VCaP (cell line): ENCODE results near the gene CUL1.
"Not testable (repeated sequence)": the region's sequence is repeated elsewhere in the genome, so short reads cannot be mapped to it uniquely, and the experiment has no call there.

Source experiments
- H3K27ac ChIP-seq: fragments of 450-650 bp; 2 replicates; pipeline ENCODE4 v1.5.1; 2017
- CTCF ChIP-seq: fragments of 450-650 bp; conservative IDR thresholded peaks from 2 replicates; pipeline ENCODE4 v1.5.1; 2017; ENCODE audit warnings: mild to moderate bottlenecking, moderate library complexity

CUL1 gene

DNA sequence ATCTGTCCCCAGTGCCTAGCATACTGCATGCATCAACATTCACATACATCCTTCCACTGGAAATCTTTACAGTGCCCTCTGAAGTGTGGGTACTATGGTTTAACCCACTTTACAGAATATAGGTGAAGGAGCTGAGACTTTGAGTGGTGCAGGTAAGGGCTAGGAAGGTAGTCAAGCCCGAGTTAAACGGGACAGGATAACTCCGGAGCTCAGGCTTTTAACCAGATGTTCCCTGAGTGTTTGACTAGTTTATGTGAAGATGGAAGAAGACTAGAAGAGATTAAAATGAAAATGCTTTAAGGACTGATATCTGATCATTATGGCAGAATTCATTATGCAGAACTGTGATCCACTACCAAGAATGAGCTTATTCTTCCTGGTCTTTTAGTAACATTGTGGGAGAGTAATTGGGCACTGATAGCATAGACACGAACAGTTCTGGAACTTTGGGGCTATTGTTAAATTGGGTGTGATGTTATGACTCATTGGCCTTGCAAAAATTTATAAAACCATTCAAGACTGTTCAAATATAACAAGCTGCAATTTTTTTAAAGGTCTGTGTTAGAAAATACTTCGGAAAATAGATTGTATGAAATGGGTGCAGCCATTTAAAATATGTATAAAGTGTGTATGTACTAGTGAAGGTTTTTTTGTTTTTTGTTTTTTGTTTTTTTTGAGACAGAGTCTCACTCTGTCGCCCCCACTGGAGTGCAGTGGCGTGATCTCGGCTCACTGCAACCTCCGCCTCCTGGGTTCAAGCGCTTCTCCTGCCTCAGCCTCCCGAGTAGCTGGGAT is 4.4 kb downstream of the CUL1 start:
- no peak overlapping the region for H3K27ac ChIP-seq
- TF ChIP-seq CTCF: no peak

DNA sequence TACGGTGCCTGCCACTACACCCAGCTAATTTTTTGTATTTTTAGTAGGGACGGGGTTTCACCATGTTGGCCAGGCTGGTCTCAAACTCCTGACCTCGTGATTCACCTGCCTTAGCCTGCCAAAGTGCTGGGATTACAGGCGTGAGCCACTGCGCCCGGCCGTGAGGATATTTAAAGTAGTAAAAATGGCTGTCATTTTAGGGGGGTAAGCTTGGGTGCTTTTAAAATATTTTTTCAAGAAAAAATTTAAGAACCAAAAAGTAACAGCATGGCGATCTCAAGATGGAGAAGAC is 4.9 kb downstream of the CUL1 start:
- not testable (repeated sequence) for H3K27ac ChIP-seq

DNA sequence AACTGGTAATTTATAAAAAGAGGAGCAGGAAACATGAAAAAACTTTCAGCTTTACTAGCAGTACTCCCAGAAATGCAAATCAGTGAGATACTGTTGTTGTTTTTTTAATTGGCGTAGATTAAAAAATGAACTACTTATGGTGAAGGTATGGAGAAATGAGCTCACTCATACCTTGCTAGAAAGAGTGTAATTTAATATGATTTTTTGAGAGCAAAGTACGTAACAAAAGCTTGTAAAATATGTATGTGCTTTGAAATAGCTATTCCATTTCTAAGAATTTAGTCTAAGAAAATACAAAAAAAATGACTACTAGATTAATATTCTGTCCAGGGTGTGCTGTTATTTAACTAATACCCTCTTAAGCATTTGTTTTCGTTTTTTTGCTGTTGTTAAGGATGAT is 5.5 kb downstream of the CUL1 start:
- TF ChIP-seq CTCF: no peak
- H3K27ac ChIP-seq: no peak overlapping the region

DNA sequence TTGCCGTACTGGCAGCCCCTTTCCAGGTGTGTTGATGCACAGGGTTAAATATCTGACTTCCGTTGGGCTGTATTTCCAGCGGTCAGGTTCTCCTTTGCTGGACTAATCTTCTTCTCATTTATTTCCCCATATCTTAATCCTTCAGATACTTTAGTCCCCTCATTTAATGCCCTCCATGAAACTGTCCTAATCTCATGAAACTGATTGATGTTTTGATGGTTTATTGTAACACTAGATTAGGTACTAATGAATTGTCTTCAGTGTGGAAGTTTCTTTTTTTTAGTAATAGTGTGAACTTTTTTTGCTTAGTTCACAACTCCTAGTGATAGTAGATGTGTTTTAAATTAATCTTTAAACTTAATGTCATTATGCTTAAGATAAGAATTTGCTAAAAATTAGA is 6.3 kb downstream of the CUL1 start:
- no peak overlapping the region for H3K27ac ChIP-seq
- no peak for TF ChIP-seq CTCF

GRCh38 chr7:148706368-148706767 is 7.7 kb downstream of the CUL1 start:
- no peak overlapping the region for H3K27ac ChIP-seq
- TF ChIP-seq CTCF: no peak

DNA sequence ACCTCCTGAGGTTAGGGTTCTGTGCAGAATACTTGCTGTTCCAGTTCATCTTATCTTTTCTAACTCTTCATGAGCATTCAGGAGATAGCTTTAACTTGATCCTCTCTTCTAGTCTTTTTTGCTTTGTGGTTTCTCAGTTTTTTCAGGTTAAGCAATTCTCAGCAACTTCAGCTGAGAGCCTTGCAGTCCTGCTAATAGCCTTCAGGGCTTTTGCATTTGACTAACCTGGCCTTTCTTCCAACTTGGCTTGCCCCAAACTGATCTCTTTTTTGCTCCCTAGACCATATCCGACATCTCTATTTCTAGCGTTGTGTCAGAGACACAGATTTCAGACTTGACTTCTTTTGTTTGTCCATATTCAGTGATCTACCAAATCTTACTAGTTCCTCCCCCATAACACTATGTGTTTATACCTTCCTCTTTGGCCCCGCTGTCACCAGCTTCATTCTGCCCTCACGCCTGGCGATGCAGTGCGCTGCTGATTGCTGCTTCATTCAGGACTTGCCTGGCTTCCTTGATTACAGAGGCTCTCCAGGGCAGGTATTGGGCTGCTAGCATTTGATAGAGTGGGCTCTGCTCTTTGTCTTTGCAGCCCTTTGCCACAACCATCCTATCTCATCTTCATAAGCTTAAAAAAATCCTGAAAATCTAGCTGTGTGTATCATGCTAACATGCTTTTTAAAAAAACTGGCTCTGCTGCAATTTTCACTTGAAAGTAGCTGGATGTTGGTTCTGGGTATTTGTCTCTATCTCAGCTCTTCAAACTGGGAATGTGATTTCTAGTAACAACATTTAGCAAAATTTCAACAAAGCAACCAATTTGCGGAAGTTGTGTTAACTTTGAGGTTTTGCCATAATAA is 9.6 kb downstream of the CUL1 start:
- H3K27ac ChIP-seq: no peak overlapping the region

DNA sequence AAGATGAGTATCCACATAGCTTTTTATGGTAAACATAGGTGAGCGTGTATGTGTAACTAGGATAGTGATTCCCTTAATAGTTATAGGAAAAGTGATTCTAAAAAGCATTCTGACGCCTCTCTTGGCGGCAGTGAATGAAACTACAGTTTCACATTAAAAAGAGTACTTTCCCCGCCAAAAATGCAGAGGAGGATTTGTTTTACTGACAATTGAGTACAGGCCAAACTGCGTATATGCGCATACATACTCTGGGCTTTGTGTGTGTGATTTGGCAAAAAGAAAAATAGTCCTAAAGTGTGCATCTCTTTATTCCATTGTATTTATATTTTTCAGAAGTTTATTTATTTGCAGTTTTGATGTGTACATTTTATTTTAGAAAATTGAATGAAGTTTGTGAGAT is 10.3 kb downstream of the CUL1 start:
- no peak overlapping the region for H3K27ac ChIP-seq
- TF ChIP-seq CTCF: no peak

More for the DNA sequence above, 9.6 kb downstream of the CUL1 start:
- TF ChIP-seq CTCF: no peak

GRCh38 chr7:148710426-148710825 is 11.7 kb downstream of the CUL1 start:
- H3K27ac ChIP-seq: not testable (repeated sequence)
